HG02759 (cell line): ENCODE data around the gene VPS13C.

ENCODE experiments used
- ATAC-seq: cut with Tn5 transposase; IDR thresholded peaks from one replicate; pipeline ENCODE4 v1.9.1; 2021; ENCODE audit warnings: mild to moderate bottlenecking, moderate library complexity; ENCODE audit not compliant: unreplicated experiment

The VPS13C gene

GRCh38 chr15:62079594-62079993 lies 19.3 kb upstream of the VPS13C start:
- ATAC-seq, result no peak

GRCh38 chr15:62075595-62076277 lies 15.5 kb upstream of the VPS13C start:
- no peak for ATAC-seq

GRCh38 chr15:62071711-62072308 lies 11.6 kb upstream of the VPS13C start:
- ATAC-seq, result no peak

GRCh38 chr15:62069551-62069950 lies 9.3 kb upstream of the VPS13C start:
- no peak for ATAC-seq

GRCh38 chr15:62068810-62069167 lies 8.5 kb upstream of the VPS13C start:
- ATAC-seq, result no peak

- peak; percentile 44 for ATAC-seq
These were observed 8.0 kb upstream of the VPS13C start for GRCh38 chr15:62068071-62068809.

GRCh38 chr15:62067448-62068044 lies 7.3 kb upstream of the VPS13C start:
- ATAC-seq, result peak; percentile 59

- ATAC-seq, result no peak
These were observed 6.6 kb upstream of the VPS13C start, which contains the start of gene C2CD4A for GRCh38 chr15:62066663-62067447. Gene C2CD4A (plus strand): TSS chr15:62066977. CDS start chr15:62067614, 637 bp downstream.

- no peak for ATAC-seq
These were observed 3.8 kb upstream of the VPS13C start for GRCh38 chr15:62063825-62064635.

- no peak for ATAC-seq
These were observed 641 bp upstream of the VPS13C start for GRCh38 chr15:62060896-62061280.

GRCh38 chr15:62059816-62060112 lies 483 bp downstream of the VPS13C start:
- ATAC-seq, result peak; percentile 76

GRCh38 chr15:62059108-62059815 lies 985 bp downstream of the VPS13C start:
- ATAC-seq, result no peak

- no peak for ATAC-seq
These were observed 1.8 kb downstream of the VPS13C start for GRCh38 chr15:62058327-62059028.

GRCh38 chr15:62057341-62057980 lies 2.8 kb downstream of the VPS13C start:
- ATAC-seq, result no peak

- ATAC-seq, result no peak
These were observed 5.3 kb downstream of the VPS13C start for GRCh38 chr15:62054979-62055378.

- ATAC-seq, result no peak
These were observed 6.7 kb downstream of the VPS13C start for GRCh38 chr15:62053439-62054085.

- ATAC-seq, result no peak
These were observed 7.5 kb downstream of the VPS13C start for GRCh38 chr15:62052713-62053112.

- ATAC-seq, result no peak
These were observed 9.1 kb downstream of the VPS13C start for GRCh38 chr15:62051166-62051565.
